Measurements from ENCODE around the gene UBE3B.

UBE3B gene

GRCh38 chr12:109580684-109581333 lies 103.4 kb downstream of the UBE3B start:
- DNase-seq, result no peak

DNA sequence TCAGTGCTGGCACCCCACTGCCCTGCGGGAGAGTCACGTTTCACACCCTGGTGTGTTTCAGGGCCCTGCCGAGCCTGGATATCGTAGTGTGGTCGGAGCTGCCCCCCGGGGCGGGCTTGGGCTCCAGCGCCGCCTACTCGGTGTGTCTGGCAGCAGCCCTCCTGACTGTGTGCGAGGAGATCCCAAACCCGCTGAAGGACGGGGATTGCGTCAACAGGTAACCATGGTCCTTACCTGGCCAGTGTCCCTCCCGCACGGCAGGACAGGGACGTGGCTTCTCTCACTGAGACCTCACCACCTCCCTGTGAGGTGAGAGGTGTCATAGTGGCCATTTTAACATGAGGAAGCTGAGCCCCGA lies 103.9 kb downstream of the UBE3B start:
- no peak for DNase-seq

GRCh38 chr12:109581856-109582255 lies 104.4 kb downstream of the UBE3B start:
- no peak for DNase-seq

GRCh38 chr12:109582636-109583035 lies 105.2 kb downstream of the UBE3B start:
- no peak for DNase-seq

DNA sequence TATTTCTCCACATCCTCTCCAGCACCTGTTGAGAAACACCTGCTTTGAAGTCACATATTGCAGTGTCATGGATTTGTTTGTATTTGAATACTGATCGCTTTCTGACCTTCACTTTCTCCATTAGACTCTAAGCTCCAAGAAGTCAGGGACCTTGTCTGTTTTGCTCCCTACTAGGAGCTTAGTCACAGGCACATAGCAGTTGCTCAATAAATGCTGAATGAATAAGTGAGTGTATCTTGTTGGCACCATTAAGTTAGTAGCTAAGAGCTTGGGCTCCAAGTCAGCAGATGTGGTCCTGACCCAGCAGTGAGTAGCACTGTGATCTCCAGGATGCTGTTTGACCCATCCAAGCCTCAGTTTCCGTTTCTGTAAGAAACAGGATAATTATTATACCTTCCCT lies 106.3 kb downstream of the UBE3B start:
- DNase-seq, result no peak
